Measurements from ENCODE around the gene MSX2.
A peak's percentile ranks its signal among the peaks of the same experiment; 100 is the strongest.

MSX2 gene

GRCh38 chr5:174717826-174718455, 6.4 kb upstream of the MSX2 start:
- DNase-seq (ENCODE audit: low spot score), result no peak
- Histone ChIP-seq H3K27ac (no peak overlapping the region), H3K4me3 (no peak overlapping the region)
- TF ChIP-seq CTCF (IDR thresholded peaks at IDR 0.05), result no peak

GRCh38 chr5:174718880-174719610, 5.3 kb upstream of the MSX2 start:
- H3K27ac ChIP-seq, result no peak overlapping the region
- TF ChIP-seq CTCF (IDR thresholded peaks at IDR 0.05), result no peak
- no peak overlapping the region for H3K4me3 ChIP-seq
- no peak for DNase-seq (ENCODE audit: low spot score)

GRCh38 chr5:174719793-174720611, 4.4 kb upstream of the MSX2 start:
- no peak for DNase-seq (ENCODE audit: low spot score)
- peak overlapping the region; percentile 62 for H3K4me3 ChIP-seq
- no peak overlapping the region for H3K27ac ChIP-seq
- TF ChIP-seq CTCF (IDR thresholded peaks at IDR 0.05), result no peak

- no peak for DNase-seq (ENCODE audit: low spot score)
- TF ChIP-seq CTCF (IDR thresholded peaks at IDR 0.05), result no peak
- Histone ChIP-seq H3K27ac (no peak overlapping the region), H3K4me3 (peak overlapping the region; percentile 62)
Observed at GRCh38 chr5:174720612-174721529, 3.5 kb upstream of the MSX2 start.

DNA sequence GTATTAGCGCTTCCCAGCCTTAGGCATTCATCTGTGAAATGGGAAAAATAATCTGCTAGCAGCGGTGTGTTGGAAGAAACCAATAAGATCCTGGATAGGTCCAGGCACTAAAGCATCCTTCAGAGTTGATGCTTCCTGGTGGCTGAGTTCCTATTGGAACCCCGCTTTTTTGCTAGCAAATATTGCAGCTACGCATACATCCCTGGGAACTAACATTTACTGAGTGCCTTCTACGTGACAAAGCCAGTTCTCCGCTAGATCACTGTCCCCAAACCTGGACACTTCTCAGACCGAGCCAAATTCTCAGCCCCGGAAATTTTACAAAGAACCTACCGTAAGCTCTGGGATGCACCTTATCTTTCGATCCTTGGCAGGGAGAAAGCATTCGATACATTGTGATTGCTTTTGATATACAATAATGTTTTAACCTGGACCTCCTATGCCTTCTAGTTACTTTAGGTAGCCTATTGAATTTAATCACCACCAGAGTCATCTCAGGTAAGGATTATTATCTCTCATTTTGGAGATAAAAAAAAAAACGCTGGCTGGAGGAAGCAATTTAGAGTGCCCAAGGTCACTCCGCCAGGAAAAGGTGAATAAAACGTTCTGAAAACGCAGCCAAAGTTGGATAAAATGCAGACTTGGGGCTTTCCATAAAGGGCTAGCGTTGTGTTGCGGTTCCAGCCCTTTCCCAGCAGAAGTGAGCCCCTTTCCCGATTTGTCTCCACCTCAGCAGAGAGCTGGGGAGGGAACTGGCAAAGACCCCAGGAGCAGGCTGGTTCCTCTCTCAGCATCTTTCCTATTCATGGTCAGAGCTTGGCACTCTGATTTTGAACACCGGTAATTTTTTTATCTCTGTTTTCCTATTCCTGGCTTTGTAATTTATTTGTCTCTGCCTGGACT, 2.6 kb upstream of the MSX2 start:
- peak overlapping the region; percentile 62 for H3K4me3 ChIP-seq
- no peak for DNase-seq (ENCODE audit: low spot score)
- TF ChIP-seq CTCF (IDR thresholded peaks at IDR 0.05), result no peak
- no peak overlapping the region for H3K27ac ChIP-seq

DNA sequence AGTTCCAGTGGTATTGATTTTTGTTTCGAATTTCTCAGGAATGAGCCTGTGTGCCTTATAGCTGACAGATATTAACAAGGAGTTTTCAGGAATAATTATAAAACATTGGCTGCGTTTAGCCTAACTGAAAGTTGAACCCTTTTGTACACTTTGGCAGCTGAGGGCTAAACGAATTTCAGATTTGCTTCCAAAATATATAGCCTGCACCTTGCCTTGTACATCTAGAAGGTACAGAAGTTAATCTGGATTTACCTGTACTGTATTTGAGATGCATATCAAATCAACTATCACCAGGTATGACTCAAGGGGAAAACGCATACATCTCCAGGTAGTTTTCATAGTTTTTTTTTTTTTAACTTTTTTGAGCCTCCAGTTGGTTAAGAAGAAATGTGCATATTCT, 1.9 kb upstream of the MSX2 start:
- H3K27ac ChIP-seq, result no peak overlapping the region
- DNase-seq (ENCODE audit: low spot score), result no peak
- no peak for TF ChIP-seq CTCF (IDR thresholded peaks at IDR 0.05)
- no peak overlapping the region for H3K4me3 ChIP-seq

All from coronary artery (tissue), 2 donors.